Measurements from ENCODE around the gene PRPH2. TPM values are rescaled to one million over a fixed set of nuclear protein-coding genes. Genes with fewer than 3 reads are reported as not detected.
"Not testable (repeated sequence)": the region's sequence is repeated elsewhere in the genome, so short reads cannot be mapped to it uniquely, and the experiment has no call there.

Gene PRPH2
- total RNA-seq, 6 donors from 2014 or later, result 0.59 to 4.2 (median 0.76) TPM; not detected in 1

- DNase-seq, result peak in 1 of 2 donors; percentile 82
Observed at GRCh38 chr6:42733867-42734481, 11.6 kb upstream of the PRPH2 start.

GRCh38 chr6:42729731-42730130, 7.3 kb upstream of the PRPH2 start:
- Histone ChIP-seq H3K36me3 (no peaks in the 10 kb centered on the region), H3K27me3 (no peaks in the 10 kb centered on the region), H3K9me3 (no peaks in the 10 kb centered on the region), H3K27ac (no peak overlapping the region), H3K4me3 (no peak overlapping the region), H3K4me1 (peaks cover 10 to 15% (median 14%) of the 10 kb centered on the region in 4 donors)
- WGBS, 2 donors, result 79 to 88% methylated on average over 2 to 3 of the region's 3 CpGs
- TF ChIP-seq EP300 (IDR thresholded peaks at IDR 0.05) (no peak), POLR2AphosphoS5 (IDR thresholded peaks at IDR 0.05) (no peak), CTCF (IDR thresholded peaks at IDR 0.05) (no peak), POLR2A (IDR thresholded peaks at IDR 0.05) (no peak)
- DNase-seq, result no peak
- ATAC-seq (ENCODE audit: low FRiP score in 2 of 2), result no peak

More at GRCh38 chr6:42733867-42734481, 11.6 kb upstream of the PRPH2 start:
- not testable (repeated sequence) for ATAC-seq (ENCODE audit: low FRiP score in 2 of 2); H3K4me1 ChIP-seq; H3K27me3 ChIP-seq; H3K4me3 ChIP-seq; H3K36me3 ChIP-seq; H3K9me3 ChIP-seq; H3K27ac ChIP-seq
- WGBS, 2 donors, result 62 to 68% methylated on average over 13 of the region's 13 CpGs
- TF ChIP-seq POLR2AphosphoS5 (IDR thresholded peaks at IDR 0.05), result peak in 1 of 2 donors; percentile 25
- peak in 1 of 4 donors; percentile 20 for TF ChIP-seq POLR2A (IDR thresholded peaks at IDR 0.05)

GRCh38 chr6:42727627-42728026, 5.2 kb upstream of the PRPH2 start:
- no peaks in the 10 kb centered on the region for H3K27me3 ChIP-seq
- peak overlapping the region in 3 of 4 donors; percentile 49 to 58 (median 57) for H3K4me3 ChIP-seq
- ATAC-seq (ENCODE audit: low FRiP score in 2 of 2), result peak in 1 of 2 donors; percentile 16
- H3K9me3 ChIP-seq, result no peaks in the 10 kb centered on the region
- no peak for TF ChIP-seq EP300 (IDR thresholded peaks at IDR 0.05)
- no peak for TF ChIP-seq CTCF (IDR thresholded peaks at IDR 0.05)
- no peak for TF ChIP-seq POLR2A (IDR thresholded peaks at IDR 0.05)
- TF ChIP-seq POLR2AphosphoS5 (IDR thresholded peaks at IDR 0.05), result no peak
- H3K4me1 ChIP-seq, result peaks cover 9 to 15% (median 12%) of the 10 kb centered on the region in 4 donors
- 70 to 78% methylated on average over 14 to 21 of the region's 22 CpGs for WGBS, 2 donors
- H3K36me3 ChIP-seq, result no peaks in the 10 kb centered on the region
- peak overlapping the region; percentile 76 to 83 (median 80) for H3K27ac ChIP-seq
- peak in 1 of 2 donors; percentile 68 for DNase-seq

- ATAC-seq (ENCODE audit: low FRiP score in 2 of 2), result peak; percentile 31 to 69
Observed at GRCh38 chr6:42727087-42727611, 4.8 kb upstream of the PRPH2 start.

More at GRCh38 chr6:42727087-42727611, 4.8 kb upstream of the PRPH2 start:
- Histone ChIP-seq H3K36me3 (no peaks in the 10 kb centered on the region), H3K9me3 (no peaks in the 10 kb centered on the region), H3K27ac (peak overlapping the region; percentile 76 to 83 (median 80)), H3K27me3 (no peaks in the 10 kb centered on the region), H3K4me3 (peak overlapping the region; percentile 22 to 58 (median 53)), H3K4me1 (peaks cover 9 to 15% (median 12%) of the 10 kb centered on the region in 4 donors)
- TF ChIP-seq CTCF (IDR thresholded peaks at IDR 0.05) (no peak), EP300 (IDR thresholded peaks at IDR 0.05) (no peak), POLR2A (IDR thresholded peaks at IDR 0.05) (no peak), POLR2AphosphoS5 (IDR thresholded peaks at IDR 0.05) (no peak)
- DNase-seq, result peak in 1 of 2 donors; percentile 87
- 20 to 48% methylated on average over 27 to 40 of the region's 52 CpGs for WGBS, 2 donors

Data from upper lobe of left lung (tissue), 6 donors.